Right forelimb (tissue), 1 donor: ENCODE measurements around the gene TBX20.
"Not testable (repeated sequence)": the region's sequence is repeated elsewhere in the genome, so short reads cannot be mapped to it uniquely, and the experiment has no call there.

ENCODE experiments used
- DNase-seq: peaks from one replicate; pipeline ENCODE4 v3.0.0-alpha.2; 2018

The TBX20 gene

DNA sequence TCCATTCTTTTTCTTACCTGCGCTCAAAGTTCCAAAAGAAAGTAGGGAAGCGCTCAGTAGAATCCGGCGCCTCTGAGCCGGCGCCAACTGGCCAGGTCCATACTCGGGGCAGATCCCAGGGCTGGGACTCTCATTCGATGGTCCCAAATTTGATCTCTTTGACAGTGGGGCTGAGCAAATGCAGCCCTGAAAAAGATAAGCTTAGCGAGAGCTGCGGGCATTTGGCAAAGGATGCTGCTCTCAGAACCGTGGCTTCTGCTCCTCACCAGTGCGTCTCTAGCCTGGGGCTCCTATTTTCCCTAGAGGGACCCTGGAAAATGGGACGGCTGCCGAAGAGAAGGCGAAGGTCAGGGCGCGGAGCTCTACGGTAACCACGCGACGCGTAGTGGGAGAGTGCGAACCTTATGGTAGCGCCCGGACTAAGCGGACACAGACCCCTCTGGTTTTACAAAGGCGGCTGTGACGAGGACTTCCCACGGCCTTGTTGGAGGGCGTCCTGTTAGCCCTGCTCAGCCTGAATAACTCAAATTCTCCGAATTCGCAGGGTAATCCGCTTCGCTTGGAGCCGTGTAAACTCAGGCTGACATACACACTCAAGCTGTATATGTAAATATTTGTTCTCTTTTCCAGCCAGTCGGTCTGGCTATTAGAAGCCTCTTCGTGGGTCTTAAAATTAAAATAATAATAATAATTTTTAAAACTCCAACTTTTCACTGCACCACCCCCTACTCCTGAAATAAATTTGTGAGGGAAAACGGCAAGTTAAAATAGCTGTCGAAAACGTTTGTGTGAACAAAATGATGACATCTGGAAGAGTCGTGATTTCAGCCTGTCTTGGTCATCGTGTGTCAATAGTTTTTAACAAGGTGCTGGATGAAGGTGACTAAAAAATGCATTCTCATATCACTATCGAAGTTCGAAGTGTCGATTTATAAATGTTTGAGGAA, 869 bp upstream of the TBX20 start:
- DNase-seq = peak; percentile 58

DNA sequence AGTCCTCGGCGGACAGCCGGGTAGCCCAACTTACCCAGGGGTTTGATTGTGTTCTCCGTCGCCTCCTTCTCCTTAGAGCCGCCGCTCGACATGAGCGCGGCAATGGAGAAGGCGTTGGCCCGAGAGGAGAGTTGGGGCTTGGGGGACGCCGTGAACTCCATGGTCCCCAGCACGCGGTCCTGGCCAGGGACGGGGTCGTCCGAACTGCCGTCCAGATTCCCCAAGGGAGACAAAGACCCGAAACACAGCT, 515 bp downstream of the TBX20 start:
- DNase-seq = peak; percentile 44

DNA sequence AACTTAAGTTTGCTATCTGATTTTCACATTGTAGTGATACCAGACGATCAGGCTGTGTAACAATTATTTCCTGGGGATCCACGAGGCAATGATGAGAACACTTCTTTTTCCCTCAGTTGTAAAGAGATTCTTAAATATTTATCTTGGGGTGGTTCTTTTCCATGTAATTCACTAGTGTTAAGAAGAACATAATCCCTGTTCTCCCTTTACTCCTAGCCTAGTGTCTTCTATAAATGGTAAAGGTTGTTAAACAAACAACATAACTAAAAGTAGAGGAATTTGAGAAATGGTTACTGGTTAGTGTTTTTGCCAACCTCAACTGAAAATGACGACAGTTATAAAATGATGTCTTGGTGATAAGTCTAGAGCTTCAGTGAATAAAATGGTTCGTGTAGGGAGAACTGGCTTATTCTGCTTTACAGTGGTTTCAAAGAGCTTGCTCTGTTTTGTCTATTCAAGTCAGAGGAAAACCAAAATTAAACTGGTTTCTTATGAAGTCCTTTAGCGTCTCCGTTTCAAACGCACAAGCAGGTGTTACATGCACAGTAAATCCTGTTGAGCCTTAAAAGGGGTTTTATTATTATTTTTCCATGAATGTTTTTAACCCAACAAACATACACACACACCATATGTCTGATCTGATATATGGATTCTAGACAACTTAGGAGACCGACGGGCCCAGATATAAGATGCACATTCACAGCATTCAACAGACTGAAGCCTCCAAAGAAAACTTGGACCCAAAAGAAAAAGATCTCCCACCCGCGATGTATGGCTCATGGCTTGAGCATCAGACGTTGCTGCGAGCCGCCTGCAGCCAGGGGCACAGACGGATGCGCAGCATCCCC, 1.1 kb downstream of the TBX20 start:
- no peak for DNase-seq

DNA sequence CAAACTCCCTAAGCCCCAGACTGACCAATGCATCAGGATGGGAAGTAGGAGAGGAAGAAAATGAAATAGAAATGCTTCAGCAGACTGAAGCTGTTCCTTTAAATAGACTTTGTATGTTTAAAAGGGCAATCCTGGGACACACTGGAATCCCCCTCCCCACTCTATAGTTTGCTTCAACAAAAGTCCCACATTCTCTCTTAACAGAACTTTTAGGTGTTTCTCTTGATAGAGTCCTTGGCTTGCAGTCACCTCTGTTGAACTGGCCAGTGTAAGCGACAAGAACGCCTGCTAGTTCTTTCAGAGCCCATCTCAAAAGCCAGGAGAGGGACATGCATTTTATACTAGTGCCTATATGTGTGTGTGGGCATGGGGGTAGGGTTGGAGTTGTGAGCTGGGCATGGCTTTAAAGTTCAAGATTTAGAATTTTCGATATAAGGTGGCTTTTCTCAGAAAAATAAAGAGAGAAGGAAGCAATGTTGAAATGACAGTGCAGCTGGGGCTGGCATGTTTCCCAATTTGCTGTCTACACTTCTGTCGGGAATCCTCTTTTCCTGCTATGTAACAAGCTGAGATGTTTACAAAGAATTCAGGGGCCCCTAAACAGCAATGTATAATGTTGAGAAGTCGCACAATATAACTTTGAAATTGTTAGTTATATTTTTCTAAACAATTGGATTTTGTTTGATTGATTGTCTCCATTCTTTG, 2.1 kb downstream of the TBX20 start:
- DNase-seq = no peak

DNA sequence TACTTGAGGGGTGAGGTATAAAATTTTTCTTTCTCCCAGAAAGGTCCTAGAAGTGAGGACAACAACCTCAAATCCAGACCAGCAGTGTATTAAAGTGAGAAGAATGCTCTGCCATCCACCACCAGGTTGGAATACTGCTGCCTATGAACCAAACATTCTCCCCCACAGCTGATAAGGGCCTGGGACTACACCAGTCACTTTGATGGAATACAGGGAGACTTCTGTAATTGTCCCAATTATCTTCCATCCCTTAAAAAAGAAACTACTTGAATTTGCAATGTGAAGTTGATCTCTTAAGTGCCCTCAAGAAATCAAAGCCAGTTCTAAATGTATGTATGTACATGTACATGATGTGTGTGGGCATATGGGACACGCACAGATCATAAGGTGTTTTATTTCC, 3.0 kb downstream of the TBX20 start:
- DNase-seq = no peak

DNA sequence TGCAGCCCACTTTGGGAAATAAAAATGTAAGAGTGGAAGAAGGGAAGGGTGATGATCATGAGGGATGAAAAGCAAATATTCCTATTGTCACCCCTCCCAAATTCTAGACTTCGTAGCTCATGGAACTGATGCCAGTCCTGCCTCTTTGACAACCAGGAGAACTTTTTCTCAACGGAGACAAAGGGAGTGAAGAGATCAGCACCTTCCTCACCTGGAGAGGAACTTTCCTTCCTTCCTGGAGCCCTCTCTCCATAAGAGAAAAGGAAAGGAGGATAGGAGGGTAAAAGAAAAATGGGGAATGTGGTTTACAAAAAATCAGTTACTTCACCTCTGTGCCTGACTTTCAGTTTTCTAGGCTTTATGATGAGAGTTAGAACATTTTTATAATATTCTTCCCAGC, 3.4 kb downstream of the TBX20 start:
- no peak for DNase-seq

DNA sequence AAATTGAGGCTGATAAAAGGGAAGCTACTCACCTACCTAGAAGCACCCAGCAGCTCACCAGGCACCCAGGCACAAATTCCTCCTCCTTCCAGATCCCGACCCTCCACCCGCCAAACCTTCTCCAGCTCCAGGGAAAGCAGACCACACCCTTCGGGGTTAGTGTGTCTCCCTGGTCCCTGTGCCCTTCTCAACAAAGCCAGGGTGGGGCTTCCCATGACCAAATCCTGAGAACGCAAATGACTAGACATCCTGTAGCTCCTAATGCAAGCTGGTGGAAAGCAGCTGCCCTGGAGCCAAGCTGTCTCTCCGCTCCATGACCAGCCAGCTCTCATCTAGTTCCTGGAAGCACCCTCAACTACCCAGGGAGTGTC, 4.4 kb downstream of the TBX20 start:
- DNase-seq = no peak

DNA sequence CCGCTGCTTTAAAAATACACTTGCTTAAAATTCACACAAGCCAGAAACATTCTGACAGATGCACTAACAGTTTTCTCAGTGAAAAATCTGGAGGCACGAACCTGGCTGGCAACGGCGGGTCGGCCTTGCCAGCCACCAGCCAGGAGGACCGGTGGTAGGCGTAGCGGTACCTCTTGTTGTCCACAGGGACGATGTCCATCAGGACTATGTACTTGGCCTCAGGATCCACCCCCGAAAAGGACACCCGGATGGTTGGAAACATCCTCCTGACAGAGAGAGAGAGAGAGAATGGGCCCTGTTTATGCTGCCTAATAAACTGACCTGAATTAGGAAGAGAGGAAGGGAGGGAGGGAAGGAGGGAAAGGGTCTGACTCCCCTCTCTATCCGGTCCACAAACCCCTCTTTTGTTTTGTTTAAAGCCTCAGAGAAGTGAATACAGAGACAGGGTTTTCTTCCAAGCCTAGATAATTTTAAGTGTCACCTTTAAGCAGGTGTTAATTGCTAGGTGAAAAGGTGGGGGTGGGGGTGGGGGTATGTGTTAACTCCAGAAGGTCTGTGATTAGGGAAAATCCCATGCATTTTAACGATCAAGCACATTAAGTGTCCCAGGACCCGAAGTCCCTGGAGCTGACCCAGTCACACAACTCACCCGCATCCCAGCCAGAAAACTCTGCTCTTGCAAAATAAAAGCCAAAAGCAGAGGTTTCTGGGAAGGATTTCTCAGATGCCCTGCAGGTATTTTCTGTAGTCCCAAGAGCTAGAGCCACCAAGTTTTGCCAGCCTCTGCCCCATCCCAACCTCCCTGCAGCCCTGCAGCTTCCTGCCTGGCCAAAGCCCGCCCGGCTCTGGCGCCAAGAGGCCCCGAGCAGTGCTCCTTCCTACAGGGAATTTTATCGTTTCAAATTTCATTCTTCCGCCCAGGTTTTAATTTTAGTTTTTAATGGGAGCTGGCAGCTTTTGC, 5.0 kb downstream of the TBX20 start:
- no peak for DNase-seq

DNA sequence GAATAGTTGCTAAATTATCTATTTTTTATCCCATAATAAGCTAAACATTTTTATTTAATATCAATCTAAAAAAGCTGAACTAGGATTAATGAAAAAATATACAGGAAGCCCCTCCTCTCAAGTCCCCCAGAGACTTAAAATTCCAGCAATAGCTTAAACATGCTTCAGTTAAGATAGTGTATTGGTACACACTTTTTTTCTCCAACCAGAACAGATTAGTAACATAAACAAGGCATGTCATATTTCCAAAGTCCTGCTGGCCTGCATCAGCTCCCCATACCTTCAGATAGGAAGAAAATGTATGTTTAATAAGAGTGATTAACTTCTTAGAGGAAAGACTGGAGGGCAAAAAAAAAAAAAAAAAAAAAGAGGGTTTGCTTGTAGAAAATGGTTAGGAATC, 7.1 kb downstream of the TBX20 start:
- no peak for DNase-seq

DNA sequence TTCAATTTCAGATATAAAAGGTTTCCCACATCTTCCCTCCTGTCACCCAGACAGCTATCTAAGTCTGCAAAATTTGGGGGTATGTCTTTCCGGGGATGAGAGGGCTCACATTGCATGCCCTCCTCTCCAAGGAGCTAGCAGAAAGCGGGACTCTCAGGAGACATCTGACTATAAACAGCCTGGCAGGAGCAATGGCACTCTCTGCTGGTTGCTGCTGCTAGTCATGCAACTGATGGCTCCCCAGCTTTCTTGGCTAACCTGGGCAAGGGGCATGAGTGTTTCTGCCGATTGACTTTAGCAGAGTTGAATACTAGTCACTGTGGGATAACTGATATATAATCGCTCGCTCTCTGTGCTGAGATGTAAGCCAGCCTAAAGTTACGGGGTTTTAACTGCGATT, 12.0 kb downstream of the TBX20 start:
- DNase-seq = no peak

DNA sequence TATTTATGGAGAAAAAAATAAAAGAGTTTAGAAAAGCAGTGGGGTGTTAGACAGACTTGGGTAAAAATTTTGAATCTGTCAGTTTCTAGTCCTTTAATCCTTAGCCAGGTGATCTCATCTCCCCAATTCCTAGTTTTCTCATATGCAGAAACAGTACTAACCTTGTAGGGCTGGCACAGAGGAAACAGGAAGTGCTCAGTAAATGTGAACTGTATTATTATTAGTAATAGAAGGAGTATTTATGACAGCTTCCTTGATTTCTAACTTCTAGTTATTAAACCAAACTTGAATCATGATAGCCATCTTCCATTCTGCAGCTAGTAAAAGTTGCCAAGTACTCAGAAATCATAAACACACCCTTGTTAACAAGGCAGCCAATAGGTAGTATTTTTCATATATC, 12.5 kb downstream of the TBX20 start:
- no peak for DNase-seq

DNA sequence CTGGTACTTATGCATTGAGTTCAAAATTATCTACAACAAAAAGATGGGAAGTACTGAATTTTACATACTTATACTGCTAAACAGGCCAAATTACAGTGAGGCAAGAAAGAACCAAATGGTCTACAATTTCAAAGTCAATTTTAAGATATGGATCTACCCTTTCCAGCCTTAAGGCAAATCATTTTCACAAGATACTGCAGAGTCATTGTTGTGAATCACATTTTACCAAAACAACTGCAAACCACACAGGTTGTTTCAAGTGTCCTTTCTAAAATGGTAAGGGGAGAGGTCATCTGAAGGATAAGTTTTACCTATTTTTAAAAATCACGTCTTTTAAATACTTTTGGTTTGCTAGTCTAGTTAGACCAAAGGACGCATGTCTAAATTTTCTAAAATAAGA, 12.9 kb downstream of the TBX20 start:
- DNase-seq = not testable (repeated sequence)

DNA sequence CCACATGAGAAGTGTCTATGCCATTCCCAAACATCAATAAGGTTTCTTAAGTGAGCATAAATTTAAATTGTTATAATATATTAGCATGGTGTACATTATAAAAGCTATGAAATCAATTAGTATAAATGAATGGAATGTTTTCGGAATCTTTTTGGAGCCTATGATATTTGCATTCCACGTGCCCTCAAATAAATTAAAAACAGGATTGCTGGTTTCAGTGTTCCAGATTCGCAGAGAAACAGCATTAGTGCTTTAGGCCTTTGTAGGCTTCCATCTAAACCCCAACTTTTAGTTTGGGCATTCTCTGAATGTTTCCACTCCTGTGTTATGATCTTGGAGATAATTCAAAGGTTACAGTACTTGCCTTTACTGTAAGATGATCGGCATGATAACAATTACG, 15.4 kb downstream of the TBX20 start:
- not testable (repeated sequence) for DNase-seq

DNA sequence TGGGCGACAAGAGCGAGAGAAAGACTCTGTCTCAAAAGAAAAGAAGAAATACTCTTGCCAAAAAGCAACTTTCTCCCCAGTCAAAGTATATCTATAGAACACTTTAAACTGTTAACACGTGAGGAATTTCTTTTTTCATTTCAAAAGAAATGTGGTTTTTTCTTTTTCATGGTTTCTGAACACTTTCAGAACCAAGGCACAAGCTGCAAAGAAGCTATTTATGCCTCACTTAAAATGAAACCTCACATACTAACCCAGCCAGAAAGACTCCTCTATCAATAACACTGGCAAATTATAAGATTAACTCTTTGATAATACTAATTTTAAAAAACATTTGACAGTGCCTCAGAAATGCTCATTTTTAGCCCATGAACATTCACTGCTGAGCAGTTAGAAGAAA, 20.9 kb downstream of the TBX20 start:
- DNase-seq = no peak

DNA sequence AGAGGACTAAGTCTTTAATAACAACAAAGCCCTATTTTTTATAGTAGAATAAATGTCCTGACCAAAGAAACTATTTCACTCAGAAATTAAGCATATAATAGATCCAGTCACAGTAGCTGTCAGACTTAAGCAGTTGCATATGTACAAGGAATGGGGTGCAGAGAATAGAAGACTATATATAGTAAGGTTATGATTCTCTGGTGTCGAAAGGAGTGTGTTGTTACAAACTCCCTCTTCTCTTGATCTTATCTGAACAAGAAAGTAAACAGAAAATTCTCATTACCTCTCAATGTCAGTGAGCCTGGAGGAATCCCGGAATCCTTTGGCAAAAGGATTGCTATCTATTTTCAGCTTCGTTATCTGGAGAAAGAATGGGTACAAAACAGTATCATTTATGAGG, 22.7 kb downstream of the TBX20 start:
- not testable (repeated sequence) for DNase-seq

DNA sequence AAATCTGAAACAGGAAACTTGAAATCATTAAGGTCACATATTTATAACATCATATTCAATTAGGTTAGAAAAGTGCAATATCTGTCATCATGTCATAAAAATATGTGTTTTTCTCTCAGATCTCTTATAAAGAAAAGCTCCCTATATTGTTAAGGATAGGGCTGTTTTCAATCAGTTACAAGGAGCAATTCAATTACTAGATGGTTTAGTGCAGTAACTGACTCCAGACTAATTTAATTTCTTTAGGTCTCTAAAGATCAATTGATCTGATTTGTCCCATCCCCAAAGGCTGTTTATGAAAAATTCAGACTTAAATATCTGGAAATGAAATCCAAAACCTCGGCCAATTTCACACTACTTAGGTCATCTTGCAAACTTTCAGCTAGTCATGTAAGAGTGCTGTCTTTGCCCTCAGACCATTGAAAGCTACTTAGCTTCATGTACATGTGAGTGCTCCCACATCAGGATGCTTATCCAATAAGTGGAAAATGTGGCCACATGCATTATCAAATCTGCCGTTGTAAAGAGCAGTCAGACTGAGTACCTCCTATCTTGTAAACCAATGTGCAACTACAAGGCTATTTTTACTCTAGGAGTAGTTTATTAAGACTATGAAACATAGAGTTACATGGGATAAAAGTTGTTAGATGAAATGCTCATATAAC, 24.7 kb downstream of the TBX20 start:
- not testable (repeated sequence) for DNase-seq

DNA sequence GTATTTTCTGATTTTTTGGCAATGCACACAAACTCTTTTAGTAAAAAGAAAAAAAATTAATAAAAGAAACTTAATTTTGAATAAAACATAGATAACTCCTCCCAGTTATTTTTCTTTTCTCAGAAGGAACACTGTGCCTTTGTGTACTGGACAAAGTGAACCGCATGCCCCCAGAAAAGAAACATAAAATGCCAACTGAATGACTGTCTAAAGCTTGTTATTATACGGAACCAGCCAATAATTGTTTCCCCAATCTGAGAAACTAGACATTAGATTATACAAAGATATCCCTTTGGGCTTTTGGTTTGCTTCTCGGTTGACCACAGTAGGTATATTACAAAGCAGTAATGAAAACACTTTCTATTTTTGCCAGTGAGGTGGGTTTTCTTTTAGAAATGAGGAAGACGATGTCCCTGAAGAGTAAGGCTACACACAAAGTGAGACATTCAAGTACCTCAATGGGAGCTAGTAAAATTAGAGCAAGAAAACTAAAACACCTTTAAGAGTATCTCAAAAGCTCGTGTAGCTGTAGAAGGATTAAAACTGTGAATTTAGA, 25.3 kb downstream of the TBX20 start:
- not testable (repeated sequence) for DNase-seq

DNA sequence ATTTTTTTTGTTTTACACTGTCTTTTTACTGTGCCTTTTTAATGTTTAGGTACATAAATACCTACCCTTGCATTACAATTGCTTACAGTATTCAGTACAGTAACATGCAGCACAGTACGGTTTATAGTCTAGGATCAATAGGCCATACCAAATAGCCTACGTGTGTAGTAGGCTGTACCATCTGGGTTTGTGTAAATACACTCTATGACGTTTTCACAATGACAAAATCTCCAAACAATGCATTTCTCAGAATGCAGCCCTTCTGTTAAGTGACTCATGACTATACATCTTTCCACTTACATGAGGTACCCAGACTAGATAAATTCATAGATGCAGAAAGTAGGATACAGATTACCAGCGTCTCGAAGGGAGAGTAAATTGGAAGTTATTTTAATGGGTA, 26.5 kb downstream of the TBX20 start:
- DNase-seq = not testable (repeated sequence)

DNA sequence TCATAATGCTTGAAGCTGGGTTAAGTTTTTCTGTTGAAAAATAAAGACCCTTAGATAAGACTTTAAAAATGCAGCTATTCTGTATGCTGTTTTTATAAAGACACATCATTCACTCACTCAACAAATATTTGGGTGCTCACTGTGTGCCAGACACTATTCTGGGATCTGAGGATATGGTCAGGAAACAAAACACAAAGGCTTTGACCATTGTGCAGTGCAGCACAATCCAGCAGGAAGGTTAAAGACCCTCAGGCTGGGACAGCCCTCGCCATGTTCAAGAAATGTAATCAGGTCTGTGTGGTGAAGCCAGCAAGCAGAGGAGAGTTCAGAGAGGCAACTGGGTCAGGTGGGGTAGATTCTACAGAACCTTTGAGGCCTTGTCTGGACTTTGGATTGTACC, 31.5 kb downstream of the TBX20 start:
- not testable (repeated sequence) for DNase-seq

DNA sequence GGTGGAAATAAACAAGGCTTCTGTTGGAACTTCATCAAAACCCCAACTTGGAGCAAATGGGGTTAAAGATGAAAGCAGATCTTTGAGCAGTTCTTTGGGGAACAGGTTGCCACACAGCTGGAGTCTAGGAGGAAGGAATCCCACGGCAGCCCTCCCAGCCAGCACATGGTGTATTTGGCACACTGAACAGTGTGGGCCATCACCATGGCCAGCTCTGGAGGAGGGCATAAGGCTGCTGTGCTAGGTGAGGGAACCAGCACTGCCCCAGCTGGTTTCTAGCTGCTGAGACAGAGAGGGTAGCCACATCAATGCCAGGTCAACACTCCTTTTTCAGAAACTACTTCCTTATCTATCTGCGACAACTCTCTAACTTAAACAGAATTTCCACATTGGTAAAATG, 33.7 kb downstream of the TBX20 start:
- DNase-seq = not testable (repeated sequence)

DNA sequence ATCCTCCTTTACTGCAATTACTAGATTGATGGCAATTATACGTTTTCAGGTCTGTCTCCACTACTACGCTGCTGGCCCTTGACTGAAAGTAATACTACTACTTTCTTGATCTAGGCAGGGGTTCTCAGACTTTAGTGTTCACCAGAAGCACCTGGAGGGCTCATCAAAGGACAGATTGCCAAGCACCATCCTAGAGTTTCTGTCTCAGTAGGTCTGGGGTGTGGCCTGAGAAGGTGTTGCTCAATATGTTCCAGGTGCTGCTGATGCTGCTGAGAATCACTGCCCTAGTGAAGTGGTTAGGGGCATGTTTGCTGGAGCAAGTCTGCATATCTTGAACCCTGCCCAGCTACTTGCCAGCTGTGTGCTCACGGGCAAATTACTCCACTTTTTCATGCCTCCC, 37.9 kb downstream of the TBX20 start:
- not testable (repeated sequence) for DNase-seq
